OCI-LY7 (cell line): ENCODE data around the gene TCEANC2. TPM values are rescaled to one million over a fixed set of nuclear protein-coding genes. Genes with fewer than 3 reads are reported as not detected.

Experiments used
- BruUV-seq: library from RNA; stranded (reverse); fragments of 400-500 nt; replicated peaks from 2 replicates; lab custom pipeline; 2021; lab: Mats Ljungman, UMichigan
- CTCF ChIA-PET: fragments of 300-600 bp; sonication (Branson Sonifier 250); formaldehyde crosslinking; loops from one replicate; lab custom pipeline; 2022; ENCODE audit warnings: antibody characterized with exemption; ENCODE audit not compliant: unreplicated experiment; lab: Charles Lee
- POLR2A ChIA-PET: fragments of 300-600 bp; sonication (Branson Sonifier 250); formaldehyde crosslinking; loops from one replicate; lab custom pipeline; 2022; ENCODE audit warnings: antibody characterized with exemption; lab: Charles Lee
- DNase-seq: peaks from one replicate; pipeline ENCODE4 v3.0.0-alpha.2; 2015; ENCODE audit warnings: low spot score
- H2AFZ ChIP-seq: fragments of 200-600 bp; sonication (generic), shearing (Covaris generic); 2 replicates; pipeline ENCODE4 v1.6.1; 2014; ENCODE audit warnings: mild to moderate bottlenecking, antibody characterized with exemption, low read length, moderate library complexity
- H3K27ac ChIP-seq: fragments of 200-600 bp; sonication (generic); 2 replicates; pipeline ENCODE4 v1.5.1; 2014; ENCODE audit warnings: mixed run types, low read depth, mild to moderate bottlenecking, moderate library complexity, low read length, inconsistent platforms; ENCODE audit not compliant: poor library complexity, severe bottlenecking
- H3K36me3 ChIP-seq: fragments of 200-600 bp; sonication (generic); 2 replicates; pipeline ENCODE4 v1.6.1; 2014; ENCODE audit warnings: mild to moderate bottlenecking, antibody characterized with exemption, low read length, moderate library complexity, mixed read lengths; ENCODE audit not compliant: insufficient read depth
- H3K4me1 ChIP-seq: fragments of 200-600 bp; sonication (generic); 2 replicates; pipeline ENCODE4 v1.5.1; 2014; ENCODE audit warnings: mild to moderate bottlenecking, low read length; ENCODE audit not compliant: insufficient read depth, poor library complexity, severe bottlenecking
- H3K4me2 ChIP-seq: fragments of 200-600 bp; sonication (generic); 2 replicates; pipeline ENCODE4 v1.6.1; 2014; ENCODE audit warnings: mild to moderate bottlenecking, low read length
- H3K4me3 ChIP-seq: fragments of 200-600 bp; sonication (generic); 2 replicates; pipeline ENCODE4 v1.5.1; 2014; ENCODE audit warnings: mild to moderate bottlenecking, low read depth, low read length; ENCODE audit not compliant: poor library complexity, severe bottlenecking
- H3K79me2 ChIP-seq: fragments of 200-600 bp; sonication (generic); 2 replicates; pipeline ENCODE4 v1.6.1; 2016; ENCODE audit warnings: low read depth, mild to moderate bottlenecking, low read length, moderate library complexity, mixed read lengths; ENCODE audit not compliant: insufficient read depth
- H3K9me2 ChIP-seq: fragments of 200-600 bp; sonication (generic); 2 replicates; pipeline ENCODE4 v1.6.1; 2016; ENCODE audit warnings: mild to moderate bottlenecking, low read length, mixed read lengths; ENCODE audit not compliant: insufficient read depth
- H3K9me3 ChIP-seq: fragments of 200-600 bp; sonication (generic); 2 replicates; pipeline ENCODE4 v1.6.1; 2014; ENCODE audit warnings: mild to moderate bottlenecking, mixed run types, low read length, mixed read lengths
- H4K20me1 ChIP-seq: fragments of 200-600 bp; sonication (generic); 2 replicates; pipeline ENCODE4 v1.6.1; 2014; ENCODE audit warnings: mild to moderate bottlenecking, antibody characterized with exemption, low read length, moderate library complexity, mixed read lengths; ENCODE audit not compliant: insufficient read depth
- CTCF ChIP-seq: fragments of 200-600 bp; sonication (generic); conservative IDR thresholded peaks from 2 replicates; pipeline ENCODE4 v1.5.1; 2014; ENCODE audit warnings: mild to moderate bottlenecking, antibody characterized with exemption, low read length, moderate library complexity, mixed read lengths
- EZH2phosphoT487 ChIP-seq: fragments of 200-600 bp; sonication (generic); IDR thresholded peaks from 2 replicates; pipeline ENCODE4 v1.6.1; 2018; ENCODE audit warnings: low read depth, borderline replicate concordance, mild to moderate bottlenecking, mixed run types, antibody characterized with exemption, low read length, moderate library complexity, mixed read lengths
- intact Hi-C: fragments of 100-400 bp; cut with micrococcal nuclease; formaldehyde crosslinking; loops from one replicate; pipeline ENCODE4 v1.10.0; 2022; ENCODE audit not compliant: unreplicated experiment
- total RNA-seq, 2 experiments: library from RNA; depleted of rRNA in 1 of 2; stranded (reverse); fragments of >200 nt in 1 of 2; shearing (Covaris generic) in 1 of 2; gene quantifications; 2 replicates each; pipeline ENCODE4 v1.2.3, GENCODE V29; 2014 to 2022

TCEANC2 gene
- total RNA-seq, 2 experiments from 2014 or later, result 5.1 to 9.5 TPM

- H3K4me3 ChIP-seq, result no peak overlapping the region
- H2AFZ ChIP-seq, result no peak overlapping the region
- H3K4me2 ChIP-seq, result no peak overlapping the region
- H4K20me1 ChIP-seq, result no peaks in the 10 kb centered on the region
- no peaks in the 10 kb centered on the region for H3K9me2 ChIP-seq
- TF ChIP-seq EZH2phosphoT487 (no peak), CTCF (no peak)
- H3K9me3 ChIP-seq, result no peaks in the 10 kb centered on the region
- ChIA-PET CTCF (no interaction called here), POLR2A (interaction anchor here (0.5 kb wide), 1 partner anchor 520 kb away, joined by 3 read pairs; no protein-coding TSS in a partner anchor)
- no peaks in the 10 kb centered on the region for H3K36me3 ChIP-seq
- BruUV-seq, result no TSS peak
- DNase-seq, result no peak
- intact Hi-C loops, result no loop called here
- H3K4me1 ChIP-seq, result no peaks in the 10 kb centered on the region
- no peaks in the 10 kb centered on the region for H3K79me2 ChIP-seq
- H3K27ac ChIP-seq, result no peak overlapping the region
Measured at GRCh38 chr1:54136963-54137533, 83.6 kb downstream of the TCEANC2 start.

- no peaks in the 10 kb centered on the region for H3K9me2 ChIP-seq
- H3K9me3 ChIP-seq, result no peaks in the 10 kb centered on the region
- DNase-seq, result no peak
- H3K27ac ChIP-seq, result no peak overlapping the region
- no peaks in the 10 kb centered on the region for H3K36me3 ChIP-seq
- TF ChIP-seq CTCF (no peak), EZH2phosphoT487 (no peak)
- intact Hi-C loops, result no loop called here
- no peaks in the 10 kb centered on the region for H4K20me1 ChIP-seq
- no peaks in the 10 kb centered on the region for H3K4me1 ChIP-seq
- ChIA-PET CTCF (no interaction called here), POLR2A (no interaction called here)
- no peak overlapping the region for H3K4me3 ChIP-seq
- no peaks in the 10 kb centered on the region for H3K79me2 ChIP-seq
- no peak overlapping the region for H3K4me2 ChIP-seq
- no TSS peak for BruUV-seq
- no peak overlapping the region for H2AFZ ChIP-seq
Measured at GRCh38 chr1:54137534-54138061, 84.2 kb downstream of the TCEANC2 start.

- no peaks in the 10 kb centered on the region for H4K20me1 ChIP-seq
- POLR2A ChIA-PET, result no interaction called here
Measured at GRCh38 chr1:54138994-54139393, 85.6 kb downstream of the TCEANC2 start.

More at GRCh38 chr1:54138994-54139393, 85.6 kb downstream of the TCEANC2 start:
- TF ChIP-seq EZH2phosphoT487 (no peak), CTCF (no peak)
- Histone ChIP-seq H3K4me3 (no peak overlapping the region), H2AFZ (no peak overlapping the region), H3K27ac (no peak overlapping the region), H3K9me2 (no peaks in the 10 kb centered on the region), H3K79me2 (no peaks in the 10 kb centered on the region), H3K9me3 (no peaks in the 10 kb centered on the region), H3K36me3 (no peaks in the 10 kb centered on the region), H3K4me1 (no peaks in the 10 kb centered on the region), H3K4me2 (no peak overlapping the region)
- CTCF ChIA-PET, result no interaction called here
- DNase-seq, result no peak
- intact Hi-C loops, result no loop called here
- BruUV-seq, result no TSS peak
